GM12801 (cell line): ENCODE measurements around the gene CCSER2.

ENCODE experiments used
- TF ChIP-seq, protein P1 (sequence below): IDR thresholded peaks from one replicate; pipeline ENCODE4 v1.5.1; 2011; ENCODE audit warnings: control low read depth; ENCODE audit not compliant: insufficient read length; ENCODE audit errors: extremely low read depth

CCSER2 gene

DNA sequence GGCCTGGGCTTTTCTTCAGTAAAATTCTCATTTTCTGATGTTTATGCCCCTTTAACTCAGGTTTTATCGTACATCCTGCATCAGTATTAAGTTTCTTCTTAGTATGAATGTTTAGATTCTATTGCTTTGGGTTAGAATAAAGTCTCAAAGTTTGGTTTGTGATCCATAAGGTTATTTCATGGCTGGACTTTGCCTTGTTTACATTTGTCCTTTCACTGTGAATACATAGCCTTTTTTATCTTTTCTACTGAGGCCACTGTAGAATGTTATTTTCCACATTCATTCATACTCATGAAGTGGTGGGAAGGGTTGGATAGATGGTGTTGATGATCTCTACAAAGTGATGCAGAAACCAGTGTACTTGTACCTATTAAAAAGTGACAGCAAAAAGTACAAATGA is 59.8 kb downstream of the CCSER2 start:
- TF ChIP-seq, protein P1, sequence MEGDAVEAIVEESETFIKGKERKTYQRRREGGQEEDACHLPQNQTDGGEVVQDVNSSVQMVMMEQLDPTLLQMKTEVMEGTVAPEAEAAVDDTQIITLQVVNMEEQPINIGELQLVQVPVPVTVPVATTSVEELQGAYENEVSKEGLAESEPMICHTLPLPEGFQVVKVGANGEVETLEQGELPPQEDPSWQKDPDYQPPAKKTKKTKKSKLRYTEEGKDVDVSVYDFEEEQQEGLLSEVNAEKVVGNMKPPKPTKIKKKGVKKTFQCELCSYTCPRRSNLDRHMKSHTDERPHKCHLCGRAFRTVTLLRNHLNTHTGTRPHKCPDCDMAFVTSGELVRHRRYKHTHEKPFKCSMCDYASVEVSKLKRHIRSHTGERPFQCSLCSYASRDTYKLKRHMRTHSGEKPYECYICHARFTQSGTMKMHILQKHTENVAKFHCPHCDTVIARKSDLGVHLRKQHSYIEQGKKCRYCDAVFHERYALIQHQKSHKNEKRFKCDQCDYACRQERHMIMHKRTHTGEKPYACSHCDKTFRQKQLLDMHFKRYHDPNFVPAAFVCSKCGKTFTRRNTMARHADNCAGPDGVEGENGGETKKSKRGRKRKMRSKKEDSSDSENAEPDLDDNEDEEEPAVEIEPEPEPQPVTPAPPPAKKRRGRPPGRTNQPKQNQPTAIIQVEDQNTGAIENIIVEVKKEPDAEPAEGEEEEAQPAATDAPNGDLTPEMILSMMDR: no peak

DNA sequence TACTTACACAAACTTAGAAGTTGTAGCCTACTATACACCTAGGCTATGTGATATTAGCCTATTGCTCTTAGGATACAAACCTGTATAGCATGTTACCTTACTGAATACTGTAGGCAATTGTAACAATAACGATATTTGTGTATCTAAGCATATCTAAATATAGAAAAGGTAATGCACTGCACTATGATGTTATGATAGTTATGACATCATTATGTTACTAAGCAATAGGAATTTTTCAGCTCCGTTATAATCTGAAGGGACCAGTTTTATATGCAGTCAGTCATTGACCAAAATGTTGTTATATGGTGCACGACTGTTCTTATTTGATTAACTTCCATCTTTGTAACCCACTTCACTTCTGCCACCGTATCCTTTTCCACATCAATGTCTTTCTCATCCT is 62.0 kb downstream of the CCSER2 start:
- TF ChIP-seq, protein P1: no peak

DNA sequence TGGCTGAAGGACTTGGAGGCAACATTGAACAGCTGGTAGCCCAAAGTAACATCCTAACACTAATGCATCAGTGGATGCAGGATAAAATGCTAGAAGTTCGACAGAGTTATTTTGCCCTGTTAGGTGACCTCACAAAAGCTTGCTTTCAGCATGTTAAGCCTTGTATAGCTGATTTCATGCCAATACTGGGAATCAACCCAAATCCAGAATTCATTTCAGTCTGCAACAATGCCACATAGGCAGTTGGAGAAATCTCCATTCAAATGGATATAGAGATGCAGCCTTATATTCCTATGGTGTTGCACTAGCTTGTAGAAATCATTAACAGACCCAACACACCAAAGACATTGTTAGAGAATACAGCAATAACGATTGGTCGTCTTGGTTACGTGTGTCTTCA is 62.9 kb downstream of the CCSER2 start:
- TF ChIP-seq, protein P1: no peak

DNA sequence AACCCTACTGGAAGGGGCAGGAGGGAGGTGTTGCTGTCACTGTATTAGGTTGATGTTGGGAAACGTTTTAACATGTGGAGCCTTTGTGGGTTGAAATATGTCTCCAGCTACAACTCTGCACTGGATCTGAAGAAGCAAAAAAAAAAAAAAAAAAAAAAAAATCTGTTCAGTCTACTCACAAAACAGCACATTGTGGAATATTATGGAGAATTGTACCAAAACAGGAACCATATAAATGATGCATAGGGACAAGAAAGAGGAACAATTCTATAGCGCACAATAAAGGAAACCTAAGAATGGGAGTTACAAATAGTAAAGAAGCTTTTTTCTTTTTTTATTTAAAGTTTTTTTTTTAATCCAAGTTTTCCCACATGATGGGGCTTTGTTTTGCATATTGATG is 63.8 kb downstream of the CCSER2 start:
- TF ChIP-seq, protein P1: no peak

DNA sequence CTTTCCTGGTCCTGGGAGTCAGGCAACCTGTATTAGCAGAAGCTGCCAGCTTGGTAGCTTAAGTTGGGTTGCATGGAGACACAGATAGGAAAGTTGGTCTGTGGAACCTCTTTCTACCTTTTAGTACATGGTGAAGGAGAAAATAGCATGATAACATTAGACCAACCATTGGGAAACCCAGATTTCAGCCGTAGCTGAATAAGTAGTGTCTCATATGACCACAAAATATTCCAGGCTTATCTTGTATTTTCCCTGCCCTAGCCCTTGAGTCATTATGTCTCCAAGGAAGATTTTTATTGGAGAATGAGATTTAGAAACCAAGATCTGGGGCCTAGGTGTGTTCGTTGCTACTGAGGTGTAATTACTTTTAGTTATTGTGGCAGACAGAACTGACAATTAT is 67.2 kb downstream of the CCSER2 start:
- TF ChIP-seq, protein P1: no peak

DNA sequence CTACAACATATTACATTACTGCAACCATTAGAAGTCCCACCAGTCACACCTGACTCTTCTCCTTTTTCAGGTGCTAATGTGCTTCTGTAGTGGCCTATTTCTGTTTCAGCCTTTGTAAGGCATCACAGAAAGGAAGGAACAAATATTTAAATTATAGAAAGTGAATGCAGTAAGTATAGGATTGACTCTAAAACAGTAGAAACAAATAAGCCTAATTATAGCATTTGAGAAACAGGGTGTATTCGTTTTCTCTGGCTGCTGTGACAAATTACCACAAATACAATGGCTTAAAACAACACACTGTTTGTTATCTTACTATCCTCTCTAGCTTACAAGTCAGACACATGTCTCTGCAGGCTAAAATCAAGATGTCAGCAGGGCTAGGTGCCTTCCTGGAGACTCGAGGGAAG is 69.4 kb downstream of the CCSER2 start:
- TF ChIP-seq, protein P1: no peak

DNA sequence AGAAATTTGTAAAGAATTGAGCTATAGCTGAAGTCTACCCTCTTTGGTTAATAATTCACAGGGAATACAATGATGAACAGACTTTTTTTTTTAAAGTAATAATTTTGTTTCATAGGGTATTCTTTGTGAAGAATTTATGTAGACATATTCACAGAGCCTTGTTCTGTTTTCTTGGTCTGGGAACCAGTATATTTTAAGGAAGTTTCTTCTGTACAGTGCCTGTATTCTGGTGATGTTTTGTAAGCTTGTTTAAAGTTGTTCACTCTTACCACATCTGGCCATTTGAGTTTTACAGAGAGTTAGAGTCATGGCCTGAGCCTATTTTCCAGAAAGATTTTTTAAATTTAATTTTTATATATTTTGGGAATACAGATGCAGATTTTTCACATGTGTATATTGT is 70.3 kb downstream of the CCSER2 start:
- TF ChIP-seq, protein P1: no peak
